EL (cell line): ENCODE results near the gene BCL2.

Experiments used
- DNase-seq: peaks from one replicate; pipeline ENCODE4 v3.0.0-alpha.2; 2016

Gene BCL2

DNA sequence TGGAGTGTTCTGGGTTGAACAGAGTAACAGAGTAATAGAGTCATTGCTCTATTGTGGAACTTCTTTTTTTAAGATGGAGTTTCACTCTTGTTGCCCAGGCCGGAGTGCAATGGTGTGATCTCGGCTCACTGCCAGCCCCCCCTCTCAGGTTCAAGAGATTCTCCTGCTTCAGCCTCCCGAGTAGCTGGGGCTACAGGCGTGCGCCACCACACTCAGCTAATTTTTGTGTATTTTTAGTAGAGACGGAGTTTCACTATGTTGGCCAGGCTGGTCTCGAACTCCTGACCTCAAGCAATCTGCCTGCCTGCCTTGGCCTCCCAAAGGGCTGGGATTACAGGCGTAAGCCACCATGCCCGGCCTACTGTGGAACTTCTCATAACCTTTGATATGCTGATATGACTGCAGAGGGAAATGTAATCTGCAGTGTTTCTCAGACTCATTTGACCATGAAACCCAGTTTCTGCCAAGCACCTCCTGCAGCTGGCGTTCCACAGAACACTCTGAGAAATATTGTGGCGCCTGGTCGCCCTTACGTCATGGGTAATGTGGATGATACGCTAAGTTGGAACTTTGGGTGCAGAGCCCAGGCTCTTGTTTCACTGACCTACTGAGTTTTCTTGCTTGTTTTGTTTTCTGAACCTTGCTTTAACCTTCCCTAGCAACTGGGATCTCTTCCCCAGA lies 213.8 kb downstream of the BCL2 start:
- no peak for DNase-seq

DNA sequence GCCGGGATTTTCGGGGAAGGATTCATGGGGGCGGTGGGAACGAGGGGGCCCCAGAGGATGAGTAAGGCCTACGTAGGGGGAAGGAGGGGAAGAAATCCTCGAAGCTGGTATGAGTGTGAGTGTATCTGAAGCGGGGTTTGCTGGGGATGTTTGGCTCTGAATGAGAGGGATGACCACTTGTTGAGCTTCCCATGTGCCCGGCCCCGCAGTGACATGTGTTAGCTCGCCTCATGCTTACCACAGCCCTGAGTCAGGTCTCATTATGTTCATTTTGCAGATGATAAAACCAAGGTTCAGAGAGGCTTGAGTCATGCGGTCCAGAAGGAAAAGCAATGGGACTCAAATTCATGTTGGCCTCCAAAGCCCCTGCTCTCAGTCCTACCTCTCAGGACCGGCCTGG lies 214.7 kb downstream of the BCL2 start:
- no peak for DNase-seq

DNA sequence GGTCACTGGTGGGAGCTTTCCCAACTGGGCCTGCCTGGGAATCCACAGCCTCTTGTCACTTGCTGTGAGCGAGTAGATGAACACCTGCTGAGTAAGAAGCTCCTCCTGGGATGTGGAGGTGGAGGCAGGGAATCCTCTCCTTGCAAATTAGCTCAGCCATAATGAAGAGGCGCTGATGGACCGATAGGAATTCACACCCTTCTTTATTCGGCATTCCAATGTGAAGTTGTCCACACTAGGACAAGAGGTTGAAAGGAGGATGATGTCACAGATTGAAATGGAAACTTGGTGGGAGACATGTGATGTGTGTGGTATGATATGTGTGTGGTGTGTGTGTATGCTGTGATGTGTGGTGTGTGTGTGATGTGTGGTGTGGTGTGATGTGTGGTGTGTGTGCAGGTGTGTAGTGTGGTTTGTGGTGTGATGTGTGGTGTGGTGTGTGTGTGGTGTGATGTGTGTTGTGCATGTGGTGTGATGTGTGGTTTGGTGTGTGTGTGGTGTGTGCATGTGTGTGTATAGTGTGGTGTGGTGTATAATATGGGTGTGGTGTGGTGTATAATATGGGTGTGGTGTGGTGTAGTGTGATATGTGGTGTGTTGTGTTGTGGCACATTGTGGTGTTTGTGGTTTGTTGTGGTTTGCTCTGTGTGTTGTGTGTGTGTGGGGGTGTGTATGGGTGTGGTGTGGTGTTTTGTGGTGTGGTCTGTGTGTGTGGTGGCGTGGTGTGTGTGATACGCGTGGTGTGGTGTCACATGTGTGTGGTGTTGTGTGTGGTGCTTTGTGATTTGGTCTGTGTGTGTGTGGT lies 216.4 kb downstream of the BCL2 start:
- DNase-seq = no peak

DNA sequence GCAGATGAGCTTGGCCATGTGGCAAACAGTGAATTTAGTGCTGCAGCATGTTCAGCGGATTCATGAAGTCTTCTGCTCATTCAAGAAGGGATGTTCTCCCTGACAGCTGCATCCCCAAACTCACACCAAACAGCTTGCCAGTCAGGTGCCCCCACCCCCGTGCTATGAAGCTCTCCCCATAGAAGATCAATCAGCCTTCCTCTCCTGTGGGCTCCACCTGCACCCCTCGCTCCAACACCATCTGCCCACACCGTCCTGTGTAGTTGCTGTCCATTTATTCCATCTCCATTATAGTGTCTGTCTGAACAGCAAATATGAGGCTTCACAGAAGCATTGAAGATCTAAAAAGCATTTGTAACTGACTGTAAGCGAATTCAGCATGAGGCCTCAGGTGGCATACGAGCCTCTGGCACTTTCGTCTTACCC lies 218.9 kb downstream of the BCL2 start:
- no peak for DNase-seq

DNA sequence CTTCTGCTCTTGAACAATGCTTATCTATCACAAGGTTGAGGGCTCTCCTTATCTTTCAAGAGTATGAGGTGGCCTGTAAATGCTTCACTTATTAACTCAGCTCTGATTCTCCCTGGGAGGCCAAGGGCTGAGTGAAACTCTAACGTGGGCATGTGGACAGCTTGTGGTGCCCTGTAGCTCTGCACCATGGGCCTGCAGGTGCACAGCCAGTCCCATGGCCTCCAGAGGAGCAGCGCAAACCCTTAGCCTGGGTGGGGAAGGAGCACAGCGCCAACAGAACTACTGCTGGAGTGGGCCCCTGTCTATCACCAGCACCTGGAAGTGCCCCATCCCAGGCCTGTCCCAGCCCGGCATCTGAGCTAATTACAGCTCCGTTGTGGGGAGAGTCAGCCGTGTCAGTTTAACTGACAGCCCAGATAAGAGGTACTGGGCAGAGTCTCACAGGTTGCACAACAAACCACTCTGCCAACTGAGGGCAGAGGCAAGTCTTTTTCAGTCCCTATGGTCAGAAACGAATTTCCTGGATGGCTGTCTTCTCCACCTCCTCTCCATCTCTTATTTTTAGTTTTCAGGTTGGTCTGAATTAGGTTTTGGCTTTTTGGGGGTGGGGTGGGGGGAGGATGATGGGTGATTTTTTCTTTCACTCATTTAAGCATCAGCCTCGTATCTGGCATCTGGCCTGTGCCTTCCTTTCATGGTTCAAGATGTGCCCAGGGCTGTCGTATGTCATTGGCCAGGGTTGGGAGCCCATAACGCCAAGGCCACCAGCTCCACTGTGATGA lies 219.5 kb downstream of the BCL2 start:
- DNase-seq = no peak

DNA sequence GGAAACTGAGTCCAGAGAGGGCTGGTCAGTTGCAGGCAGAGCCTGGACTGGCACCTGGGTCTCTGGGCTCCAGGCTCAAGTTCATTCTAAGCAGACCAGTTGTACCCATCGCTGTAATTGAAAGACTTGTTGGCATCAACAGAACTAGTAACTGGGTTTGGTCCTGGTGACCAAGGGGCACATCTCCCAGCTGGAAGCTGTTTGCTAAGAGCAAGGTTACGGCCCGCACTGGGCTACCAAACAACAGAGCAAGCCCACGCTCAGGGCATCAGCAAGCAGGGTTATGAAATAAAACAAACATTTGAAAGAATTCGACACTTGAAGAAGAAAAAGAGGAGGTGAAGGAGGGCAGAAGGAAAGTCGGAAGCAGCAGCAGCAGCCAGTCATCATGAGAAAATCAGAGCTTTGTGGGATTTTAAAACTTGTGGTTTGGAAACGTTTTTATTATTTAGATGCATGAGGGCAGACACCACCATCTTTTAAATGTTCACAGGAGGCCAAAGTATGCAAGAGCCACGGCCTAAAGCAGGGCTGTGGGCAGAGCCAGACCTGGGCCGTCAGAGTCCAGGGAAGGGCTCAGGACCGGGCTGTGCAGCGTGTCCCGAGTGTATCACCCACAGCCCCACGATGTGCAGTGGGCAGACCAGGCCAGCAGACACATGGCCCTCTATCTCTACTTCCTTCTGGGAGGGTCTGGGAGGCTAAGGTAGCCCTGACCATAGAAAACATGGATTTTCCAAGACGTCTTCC lies 220.3 kb downstream of the BCL2 start:
- no peak for DNase-seq

DNA sequence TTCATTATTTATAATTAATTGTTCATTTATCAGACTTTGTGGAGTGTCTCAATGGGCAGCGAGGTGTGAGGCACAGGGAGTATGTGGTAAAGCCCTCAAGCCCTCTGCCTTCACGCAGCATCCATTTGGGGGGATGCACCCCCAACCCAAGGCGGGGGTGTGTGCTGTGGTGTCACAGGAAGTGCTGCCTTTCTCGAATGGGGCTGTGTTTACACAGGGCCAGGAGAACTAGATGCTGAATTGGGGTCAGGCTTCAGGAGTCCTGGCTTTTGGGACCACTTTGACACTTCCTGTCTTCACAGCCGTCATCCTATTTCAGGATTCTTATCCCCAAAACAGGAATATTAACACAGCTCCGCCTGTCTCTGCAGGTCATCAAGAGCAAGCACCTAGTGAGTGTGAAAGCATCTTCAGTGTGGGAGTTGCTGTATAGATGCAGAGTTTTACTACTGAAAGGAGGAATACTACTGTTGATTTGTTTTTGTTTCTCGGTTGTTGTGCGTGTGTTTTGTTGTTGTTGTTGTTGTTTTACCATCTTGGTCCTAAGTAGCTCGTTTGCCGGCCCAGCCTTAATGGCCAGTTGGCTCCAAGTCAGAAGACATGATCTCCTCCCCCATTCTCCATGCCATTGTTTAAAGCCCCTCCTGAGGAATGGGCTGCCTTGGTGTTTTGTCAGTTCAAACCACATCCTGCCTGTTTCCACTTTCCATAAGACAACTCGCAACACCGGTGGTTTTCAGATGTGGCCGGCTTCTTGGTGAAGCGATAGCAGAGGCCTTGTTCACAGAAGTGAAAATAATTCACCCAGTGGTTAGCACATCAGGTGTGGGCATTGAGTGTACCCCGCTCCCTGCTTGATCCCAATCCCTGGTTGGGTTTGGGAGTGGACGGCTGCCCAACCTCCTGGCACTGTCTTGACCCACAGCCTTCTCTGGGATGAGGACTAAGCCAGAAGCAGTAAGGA lies 221.3 kb downstream of the BCL2 start:
- DNase-seq = no peak

DNA sequence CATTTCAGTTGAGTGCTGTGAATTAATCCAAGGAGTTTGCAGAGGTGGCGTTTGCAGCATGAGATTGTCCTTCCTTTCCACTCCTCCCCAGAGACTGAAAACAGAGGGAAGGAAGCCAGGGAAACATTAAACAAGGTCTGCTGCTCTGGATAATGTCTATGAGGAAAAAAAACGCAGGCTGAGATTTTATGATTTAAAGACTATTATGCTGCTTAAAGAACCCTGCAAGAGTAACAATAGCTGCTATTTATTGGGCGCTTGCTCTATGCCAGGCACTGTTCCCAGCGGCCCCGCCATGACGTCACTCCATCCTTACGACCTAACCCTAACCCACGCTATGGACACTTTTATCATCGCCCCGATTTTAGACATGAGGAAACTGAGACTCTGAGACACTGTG lies 222.4 kb downstream of the BCL2 start:
- no peak for DNase-seq

DNA sequence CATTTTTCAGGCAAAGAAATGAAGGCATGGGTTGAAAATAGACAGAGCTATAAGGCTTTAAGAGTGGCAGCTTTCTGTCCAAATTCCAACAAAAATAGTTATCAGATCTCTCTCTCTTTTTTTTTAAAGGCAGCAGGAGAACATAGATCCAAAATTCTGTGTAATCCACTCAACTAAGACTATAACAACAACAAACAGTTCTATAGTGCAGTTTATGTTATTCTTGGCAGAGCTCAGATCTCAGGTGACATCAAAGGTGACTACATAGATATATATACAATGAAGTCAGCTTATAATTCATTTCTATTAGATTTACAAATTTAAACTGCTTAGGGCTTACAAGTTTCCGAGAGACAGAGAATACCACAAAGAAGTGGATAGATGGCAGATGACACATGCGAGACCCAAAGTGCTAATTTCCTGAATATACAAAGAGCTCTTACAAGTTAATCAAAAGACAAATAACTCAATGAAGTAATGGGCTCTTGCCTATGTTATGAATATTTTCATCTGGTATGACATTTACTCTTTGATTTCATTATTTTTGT lies 223.2 kb downstream of the BCL2 start:
- DNase-seq = no peak

DNA sequence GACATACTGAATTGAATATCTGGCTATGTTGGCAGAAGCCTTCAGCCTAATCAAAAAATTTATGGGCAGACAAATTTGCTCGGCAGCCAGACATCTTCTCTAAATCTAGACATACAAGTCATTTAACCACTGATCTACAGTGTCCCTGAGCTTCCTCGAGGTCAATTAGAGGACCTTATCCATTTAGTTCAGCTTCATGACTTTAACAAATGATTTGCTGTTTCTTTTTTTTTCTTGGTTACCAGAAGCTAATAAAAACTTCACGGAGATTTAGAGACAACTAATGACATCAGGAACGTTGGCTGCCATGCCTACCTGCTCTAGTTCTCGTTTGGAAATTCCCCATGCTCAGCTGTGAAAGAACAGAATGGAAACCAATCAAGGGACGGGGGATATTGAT lies 223.8 kb downstream of the BCL2 start:
- DNase-seq = no peak

DNA sequence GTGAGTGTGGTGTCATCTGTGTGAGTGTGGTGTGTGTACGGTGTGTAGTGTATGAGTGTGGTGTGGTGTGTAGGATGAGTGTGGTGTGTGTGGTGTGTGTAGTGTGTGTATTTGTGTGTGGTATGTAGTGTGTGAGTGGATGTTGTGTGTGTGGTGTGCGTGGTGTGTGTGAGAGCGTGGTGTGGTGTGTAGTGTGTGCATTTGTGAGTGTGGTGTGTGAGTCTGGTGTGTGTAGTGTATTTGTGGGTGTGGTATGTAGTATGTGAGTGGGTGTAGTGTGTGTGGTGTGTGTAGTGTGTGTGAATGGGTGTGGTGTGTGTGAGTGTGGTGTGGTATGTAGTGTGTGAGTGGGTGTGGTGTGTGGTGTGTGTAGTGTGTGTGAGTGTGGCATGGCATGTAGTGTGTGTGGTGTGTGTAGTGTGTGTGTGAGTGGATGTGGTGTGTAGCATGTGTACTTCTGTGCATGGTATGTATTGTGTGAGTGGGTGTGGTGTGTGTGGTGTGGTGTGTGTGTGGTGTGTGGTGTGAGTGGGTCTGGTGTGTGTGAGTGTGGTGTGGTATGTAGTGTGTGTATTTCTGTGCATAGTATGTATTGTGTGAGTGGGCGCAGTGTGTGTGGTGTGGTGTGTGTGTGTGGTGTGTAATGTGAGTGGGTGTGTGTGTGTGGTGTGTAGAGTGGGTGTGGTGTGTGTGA lies 227.8 kb downstream of the BCL2 start:
- no peak for DNase-seq

DNA sequence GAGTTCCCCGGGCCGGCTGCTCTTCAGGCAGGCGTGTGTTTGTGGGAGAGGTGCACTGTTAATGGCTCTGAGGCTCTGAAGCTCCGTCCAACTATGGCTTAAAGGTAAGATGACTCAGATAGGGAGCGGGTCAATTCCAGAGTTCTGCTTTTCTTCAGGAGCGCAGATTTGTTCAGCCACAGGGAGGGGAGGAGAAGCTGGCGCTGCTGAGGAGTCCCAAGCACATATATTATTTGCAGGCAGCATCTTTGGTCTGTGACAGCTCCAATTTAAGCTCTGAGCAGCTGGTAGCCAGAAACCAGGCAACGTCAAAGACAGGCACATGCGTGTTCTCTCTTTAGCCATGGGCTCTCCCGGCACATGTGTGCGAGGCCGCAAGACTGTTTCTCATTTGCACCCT lies 229.2 kb downstream of the BCL2 start:
- no peak for DNase-seq

DNA sequence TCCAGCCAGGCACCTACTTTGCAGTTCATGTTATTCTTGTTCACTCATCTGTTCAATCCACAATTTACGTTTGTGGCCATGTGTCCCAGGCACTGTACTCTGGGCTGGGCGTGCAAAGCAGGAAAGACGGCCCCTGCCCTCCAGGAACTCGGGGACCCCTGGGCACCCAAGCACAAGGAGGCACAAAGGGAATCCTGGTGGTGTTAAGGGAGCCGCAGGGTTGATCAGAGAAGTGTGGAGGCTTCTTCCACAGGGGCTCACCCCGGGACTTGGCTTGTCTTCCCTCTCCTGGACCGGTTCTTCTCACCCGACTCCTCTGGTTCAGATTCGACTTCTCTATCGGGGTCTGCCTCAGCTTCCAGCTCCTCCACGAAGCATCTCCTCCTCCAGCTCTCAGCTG lies 230.5 kb downstream of the BCL2 start:
- DNase-seq = no peak

DNA sequence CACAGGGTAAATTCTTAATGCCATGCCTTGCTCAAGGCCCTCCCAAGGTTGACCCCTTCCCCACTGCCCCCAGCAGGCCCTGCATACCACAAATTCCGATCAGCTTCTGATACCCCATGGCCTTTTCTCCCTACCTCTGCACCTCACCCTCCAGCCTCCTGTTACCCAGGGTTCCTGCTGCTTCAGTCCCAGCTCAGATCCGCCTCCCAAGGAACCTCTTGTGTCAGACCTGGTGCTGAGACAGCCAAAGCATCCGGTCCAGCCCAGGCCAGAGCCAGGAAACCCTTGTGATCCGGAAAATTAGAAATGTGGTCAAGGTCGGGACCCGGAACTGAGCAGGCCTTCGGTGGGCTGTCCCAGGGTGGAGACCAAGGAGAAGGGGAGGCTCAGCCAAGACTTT lies 231.3 kb downstream of the BCL2 start:
- DNase-seq = no peak

DNA sequence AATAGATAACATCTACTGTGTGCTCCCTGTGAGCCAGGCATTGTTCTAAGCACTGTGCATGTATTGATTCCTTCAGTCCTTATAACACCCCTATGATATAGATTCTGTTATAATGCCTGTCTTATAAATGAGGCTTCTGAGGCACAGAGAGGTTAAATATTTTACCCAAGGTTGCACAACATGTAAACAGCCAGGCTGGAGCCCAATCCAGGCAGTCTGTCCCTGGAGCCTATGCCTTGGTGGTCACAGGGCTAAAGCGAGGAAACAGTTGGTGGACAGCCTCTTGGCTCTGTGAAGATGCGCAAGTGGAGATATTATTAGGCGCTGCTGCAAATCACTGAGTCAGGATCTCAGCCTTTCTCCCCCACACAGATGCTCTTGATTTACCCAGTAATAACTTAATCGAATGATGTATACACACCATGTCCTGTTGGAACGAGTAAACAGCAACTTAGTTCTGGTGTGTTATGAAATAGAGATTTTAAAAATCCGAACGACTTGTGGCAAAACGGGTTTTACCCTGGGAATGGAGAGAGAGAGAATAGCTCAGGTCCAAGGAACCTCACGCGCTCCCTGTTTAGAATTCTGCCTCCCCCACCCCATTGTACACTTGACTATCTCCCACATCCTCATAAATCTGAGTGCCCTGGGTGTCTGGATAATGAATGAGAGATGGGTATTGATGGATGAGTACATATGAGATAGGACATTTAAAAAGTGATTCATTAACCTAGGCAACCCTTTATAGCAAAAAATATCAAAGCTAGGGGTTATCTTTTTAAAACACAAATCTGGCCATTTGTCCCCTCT lies 231.9 kb downstream of the BCL2 start:
- DNase-seq = no peak

DNA sequence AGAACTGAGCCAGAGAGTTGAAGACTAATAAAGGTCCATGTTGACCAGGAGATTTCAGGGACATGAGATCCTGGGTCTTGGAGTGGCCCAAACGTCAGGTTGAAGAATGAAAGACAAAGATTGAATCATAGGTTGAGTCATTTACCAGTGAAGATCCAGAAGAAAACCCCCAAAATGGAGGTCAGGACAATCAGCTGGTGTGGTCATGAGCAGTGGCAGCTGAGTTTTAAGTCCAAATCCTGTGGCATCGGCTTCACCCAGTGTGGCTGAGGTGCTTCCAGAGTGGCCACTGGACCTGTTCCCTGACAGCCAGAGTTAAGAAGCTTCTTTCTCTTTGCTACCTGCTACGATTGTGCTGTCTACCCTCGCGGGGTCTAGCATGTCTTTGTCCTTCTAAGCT lies 234.0 kb downstream of the BCL2 start:
- no peak for DNase-seq

DNA sequence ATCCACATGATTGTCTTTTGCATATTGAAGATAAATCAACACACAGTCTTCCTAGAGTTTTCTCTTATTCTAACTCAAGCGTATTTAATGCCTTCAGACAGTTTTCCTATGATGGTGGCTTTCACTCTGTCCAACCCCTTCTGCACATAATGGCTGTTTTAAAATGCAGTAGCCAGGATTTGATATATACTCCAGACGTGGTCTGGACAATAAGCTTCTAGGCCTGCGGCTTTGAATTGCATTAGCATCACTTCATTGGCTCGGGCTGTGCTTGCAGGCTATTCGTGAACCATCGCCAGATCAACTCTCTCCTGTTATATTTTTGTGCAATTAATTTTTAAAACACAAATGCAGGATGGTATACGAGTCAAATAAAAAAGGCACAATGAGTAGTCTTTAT lies 235.3 kb downstream of the BCL2 start:
- DNase-seq = no peak

DNA sequence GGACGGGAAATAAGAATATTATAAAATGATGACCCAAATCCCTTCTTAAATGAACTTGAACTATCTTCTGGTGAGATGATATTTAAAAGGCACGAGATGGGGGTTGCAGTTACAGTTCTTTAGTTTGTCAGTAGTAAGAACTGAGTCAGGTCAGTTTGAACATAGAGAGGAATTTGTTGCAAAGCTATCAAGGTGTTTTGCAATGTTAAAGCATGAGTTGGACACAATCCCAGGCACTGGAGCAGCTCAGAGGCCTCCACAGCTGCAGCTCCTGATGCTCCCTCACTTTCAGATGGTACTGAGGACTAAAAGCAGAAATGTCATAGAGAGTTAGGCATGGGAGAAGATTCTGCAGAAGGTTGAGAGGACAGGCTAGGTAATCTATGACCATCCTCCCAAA lies 236.0 kb downstream of the BCL2 start:
- no peak for DNase-seq

DNA sequence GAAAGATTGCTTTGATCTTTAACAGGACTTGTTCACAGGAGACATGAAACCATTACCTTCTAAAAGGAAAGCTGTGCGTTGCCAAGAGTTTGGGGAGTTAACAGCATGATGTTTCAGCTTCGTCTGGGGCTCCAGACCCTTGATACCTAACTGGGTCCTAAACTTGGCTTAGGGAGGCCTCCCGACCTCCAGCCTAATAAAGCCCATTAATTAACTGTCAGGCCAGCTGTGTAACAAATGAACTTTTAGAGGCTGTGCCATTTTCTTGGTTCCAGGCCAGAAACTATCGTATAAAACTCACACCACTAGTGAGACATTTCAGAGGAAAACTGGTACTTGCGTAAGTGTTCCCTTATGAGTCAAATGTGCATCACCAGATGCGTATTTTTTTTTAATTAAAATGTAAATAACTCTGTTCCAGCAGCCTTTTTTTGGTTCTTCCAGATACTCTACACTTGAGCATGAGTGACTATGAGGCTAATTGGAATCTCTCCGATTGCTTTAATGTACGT lies 236.5 kb downstream of the BCL2 start:
- no peak for DNase-seq
